22Rv1 (cell line): Measurements from ENCODE around the gene CSPG4.

Experiments
- CTCF ChIP-seq: fragments of 450-650 bp; IDR thresholded peaks from 2 replicates; pipeline ENCODE4 v1.5.1; 2017; ENCODE audit warnings: mild to moderate bottlenecking
- ZFX ChIP-seq: fragments of 450-650 bp; IDR thresholded peaks from 2 replicates; pipeline ENCODE4 v1.6.1; 2017; ENCODE audit warnings: antibody characterized with exemption, borderline replicate concordance

DNA sequence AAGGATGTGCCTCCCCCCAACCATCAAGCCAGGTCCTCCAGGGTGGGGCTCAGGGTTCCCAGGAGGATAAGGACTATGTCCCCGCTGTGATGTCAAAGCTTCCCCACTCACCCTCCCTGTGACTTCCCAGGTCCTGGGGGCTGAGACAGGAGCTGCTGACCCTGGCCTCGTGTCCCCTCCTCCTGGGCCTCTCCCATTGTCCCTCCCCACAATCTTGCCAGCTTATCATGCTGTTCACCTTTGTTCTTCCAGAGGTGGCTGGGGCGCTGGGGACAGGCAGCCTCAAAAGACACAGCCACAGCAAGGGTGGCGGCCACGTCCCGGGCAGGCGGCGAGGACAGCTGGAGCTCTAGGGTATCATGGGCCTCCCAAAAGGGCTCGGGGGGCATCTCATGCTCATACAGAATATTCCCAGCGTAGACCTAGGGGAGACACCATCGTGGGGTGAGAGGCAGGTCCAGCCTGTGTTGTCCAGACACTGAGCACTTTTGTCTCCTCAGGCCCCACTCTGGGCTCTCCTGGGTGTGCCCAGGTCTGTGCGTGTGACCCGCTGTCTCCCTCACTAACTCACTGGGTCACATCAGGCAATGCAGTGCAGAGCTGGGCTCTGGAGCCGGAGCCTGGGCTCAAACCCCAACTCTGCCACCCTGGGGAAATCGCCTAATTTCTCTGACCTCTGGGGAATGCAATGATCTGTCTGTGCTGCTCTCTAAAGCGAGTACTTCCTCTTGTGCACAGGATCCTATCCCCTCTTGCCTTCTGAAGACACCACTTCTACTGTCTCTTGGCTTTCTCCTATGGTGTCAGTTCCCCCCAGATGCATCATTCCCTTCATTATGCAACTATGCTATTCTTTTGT lies 35.0 kb downstream of the CSPG4 start:
- no peak for TF ChIP-seq CTCF
- no peak for TF ChIP-seq ZFX
